Liver (tissue), 9 donors: Measurements from ENCODE around the gene FAM20C. TPM values are rescaled to one million over a fixed set of nuclear protein-coding genes. Genes with fewer than 3 reads are reported as not detected.
"Not testable (repeated sequence)": the region's sequence is repeated elsewhere in the genome, so short reads cannot be mapped to it uniquely, and the experiment has no call there.

Experiments
- DNase-seq: peaks from one replicate; pipeline ENCODE4 v3.0.0-alpha.2; 2017; ENCODE audit warnings: low spot score
- H3K27ac ChIP-seq, 2 donors: one replicate each; pipeline ENCODE4 v1.7.0; 2013; ENCODE audit warnings: inconsistent platforms in 2 of 2, low read length in 2 of 2, control low read depth in 1 of 2, low read depth in 1 of 2, mild to moderate bottlenecking in 1 of 2
- H3K27me3 ChIP-seq, 4 donors: one replicate each; pipeline versions ENCODE4 v1.6.1 to v1.7.0; 2013; ENCODE audit warnings: low read length in 3 of 4, inconsistent platforms in 1 of 4, mild to moderate bottlenecking in 1 of 4, moderate library complexity in 1 of 4; ENCODE audit not compliant: control insufficient read depth in 4 of 4, insufficient read depth in 4 of 4
- H3K36me3 ChIP-seq, 4 donors: one replicate each; pipeline versions ENCODE4 v1.6.1 to v1.7.0; 2013; ENCODE audit warnings: low read length in 3 of 4, mild to moderate bottlenecking in 3 of 4, low read depth in 1 of 4, moderate library complexity in 1 of 4; ENCODE audit not compliant: control insufficient read depth in 4 of 4, insufficient read depth in 3 of 4
- H3K4me1 ChIP-seq, 4 donors: one replicate each; pipeline versions ENCODE4 v1.6.1 to v1.7.0; 2013; ENCODE audit warnings: low read length in 3 of 4, mild to moderate bottlenecking in 3 of 4, moderate library complexity in 1 of 4; ENCODE audit not compliant: control insufficient read depth in 4 of 4, insufficient read depth in 4 of 4
- H3K4me3 ChIP-seq, 3 donors: one replicate each; pipeline versions ENCODE4 v1.6.1 to v1.7.0; 2013; ENCODE audit warnings: low read length in 3 of 3, control low read depth in 1 of 3, low read depth in 1 of 3, mild to moderate bottlenecking in 1 of 3
- H3K9ac ChIP-seq, 2 donors: one replicate each; pipeline ENCODE4 v1.7.0; 2013; ENCODE audit warnings: low read length in 2 of 2, mild to moderate bottlenecking in 2 of 2, moderate library complexity in 2 of 2, control low read depth in 1 of 2, low read depth in 1 of 2
- H3K9me3 ChIP-seq, 4 donors: one replicate each; pipeline versions ENCODE4 v1.6.1 to v1.7.0; 2013; ENCODE audit warnings: low read length in 3 of 4; ENCODE audit not compliant: control insufficient read depth in 4 of 4
- EGR1 ChIP-seq, 2 donors: IDR thresholded peaks; 2 replicates each; pipeline ENCODE4 v1.6.1; 2016 to 2018; ENCODE audit warnings: antibody characterized with exemption in 2 of 2, low read depth in 2 of 2
- FOXA2 ChIP-seq: IDR thresholded peaks from 2 replicates; pipeline ENCODE4 v1.6.1; 2016; ENCODE audit warnings: antibody characterized with exemption
- GABPA ChIP-seq, 2 donors: IDR thresholded peaks in 1 of 2; conservative IDR thresholded peaks in 1 of 2; 2 replicates each; pipeline ENCODE4 v1.6.1; 2016; ENCODE audit warnings: antibody characterized with exemption in 2 of 2, mild to moderate bottlenecking in 1 of 2, moderate library complexity in 1 of 2
- HNF4A ChIP-seq, 2 donors: conservative IDR thresholded peaks; 2 replicates each; pipeline ENCODE4 v1.6.1; 2016; ENCODE audit warnings: antibody characterized with exemption in 2 of 2, mild to moderate bottlenecking in 2 of 2
- JUND ChIP-seq, 2 donors: IDR thresholded peaks; 2 replicates each; pipeline ENCODE4 v1.6.1; 2016; ENCODE audit warnings: antibody characterized with exemption in 2 of 2
- MAX ChIP-seq: IDR thresholded peaks from 2 replicates; pipeline ENCODE4 v1.6.1; 2016; ENCODE audit warnings: antibody characterized with exemption
- NR2F2 ChIP-seq: IDR thresholded peaks from 2 replicates; pipeline ENCODE4 v1.6.1; 2016; ENCODE audit warnings: antibody characterized with exemption
- RAD21 ChIP-seq, 2 donors: IDR thresholded peaks; 2 replicates each; pipeline ENCODE4 v1.6.1; 2016; ENCODE audit warnings: antibody characterized with exemption in 2 of 2, mild to moderate bottlenecking in 2 of 2
- RXRA ChIP-seq, 2 donors: IDR thresholded peaks; 2 replicates each; pipeline ENCODE4 v1.6.1; 2017 to 2018; ENCODE audit warnings: antibody characterized with exemption in 2 of 2, mild to moderate bottlenecking in 1 of 2
- SP1 ChIP-seq: IDR thresholded peaks from 2 replicates; pipeline ENCODE4 v1.6.1; 2018; ENCODE audit warnings: antibody characterized with exemption, mild to moderate bottlenecking
- YY1 ChIP-seq: IDR thresholded peaks from 2 replicates; pipeline ENCODE4 v1.6.1; 2016; ENCODE audit warnings: antibody characterized with exemption, mild to moderate bottlenecking
- WGBS: extraction: QIAGEN DNeasy Blood & Tissue Kit; methylation state at CpG from one replicate; pipeline ENCODE4 v1.1.7; 2013; 5-methylcytosine and 5-hydroxymethylcytosine counted together
- polyA plus RNA-seq, 2 donors: library from polyadenylated mRNA; stranded (reverse) in 1 of 2; unstranded in 1 of 2; fragments of 200-250 nt in 1 of 2; fragments of >200 nt in 1 of 2; fragmentation: Nextera tagmentation in 1 of 2; extraction: Ambion mirVana in 1 of 2; gene quantifications; one replicate each; pipeline versions ENCODE4 v1.2.1 to v1.2.3, GENCODE V29; 2013 to 2015
- total RNA-seq, 2 donors: library from RNA; depleted of rRNA; stranded (reverse); fragments of >200 nt; gene quantifications; one replicate each; pipeline ENCODE4 v1.2.3, GENCODE V29; 2014
- TF ChIP-seq, protein P1 (sequence below): IDR thresholded peaks from 2 replicates; pipeline ENCODE4 v1.6.1; 2016; ENCODE audit warnings: antibody characterized with exemption, mild to moderate bottlenecking
- donor health status: healthy.
- donor health status: healthy.
- donor health status: healthy.
- donor health status: healthy.
- donor health status: healthy.

Gene FAM20C
- total and polyA plus RNA-seq, 4 donors: 13.4 to 40.4 (median 31.5) TPM

DNA sequence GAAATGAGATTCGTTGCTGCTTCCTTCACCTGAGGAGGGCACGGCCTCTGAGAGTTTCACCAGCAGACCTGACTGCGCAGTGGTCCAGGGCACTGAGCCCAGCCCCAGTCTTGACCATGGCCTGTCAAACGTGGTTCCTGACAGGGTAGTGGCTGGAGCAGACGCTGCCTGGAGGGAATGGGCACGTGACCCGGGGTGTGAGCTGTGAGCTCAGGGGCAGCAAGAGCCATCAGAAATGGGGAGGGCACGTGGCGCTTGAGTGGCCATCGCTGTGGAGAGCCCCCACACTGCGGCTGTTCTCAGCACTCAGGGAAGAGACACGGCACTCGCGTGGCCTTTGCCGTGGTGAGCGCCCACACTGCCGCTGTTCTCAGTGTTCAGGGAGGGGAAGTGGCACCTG, 12.0 kb downstream of the FAM20C start:
- H3K4me3 ChIP-seq: no peak overlapping the region
- peaks cover 17 to 57% (median 29%) of the 10 kb centered on the region in 4 donors for H3K36me3 ChIP-seq
- TF ChIP-seq HNF4A (conservative IDR thresholded peaks at IDR 0.05) (no peak), SP1 (no peak), GABPA (IDR thresholded peaks at IDR 0.05 in 1 of 2, conservative IDR thresholded peaks at IDR 0.05 in 1 of 2) (no peak), RXRA (IDR thresholded peaks at IDR 0.05) (no peak), JUND (IDR thresholded peaks at IDR 0.05) (no peak), EGR1 (IDR thresholded peaks at IDR 0.05; ENCODE audit: low read depth in 2 of 2) (no peak)
- TF ChIP-seq, protein P1, sequence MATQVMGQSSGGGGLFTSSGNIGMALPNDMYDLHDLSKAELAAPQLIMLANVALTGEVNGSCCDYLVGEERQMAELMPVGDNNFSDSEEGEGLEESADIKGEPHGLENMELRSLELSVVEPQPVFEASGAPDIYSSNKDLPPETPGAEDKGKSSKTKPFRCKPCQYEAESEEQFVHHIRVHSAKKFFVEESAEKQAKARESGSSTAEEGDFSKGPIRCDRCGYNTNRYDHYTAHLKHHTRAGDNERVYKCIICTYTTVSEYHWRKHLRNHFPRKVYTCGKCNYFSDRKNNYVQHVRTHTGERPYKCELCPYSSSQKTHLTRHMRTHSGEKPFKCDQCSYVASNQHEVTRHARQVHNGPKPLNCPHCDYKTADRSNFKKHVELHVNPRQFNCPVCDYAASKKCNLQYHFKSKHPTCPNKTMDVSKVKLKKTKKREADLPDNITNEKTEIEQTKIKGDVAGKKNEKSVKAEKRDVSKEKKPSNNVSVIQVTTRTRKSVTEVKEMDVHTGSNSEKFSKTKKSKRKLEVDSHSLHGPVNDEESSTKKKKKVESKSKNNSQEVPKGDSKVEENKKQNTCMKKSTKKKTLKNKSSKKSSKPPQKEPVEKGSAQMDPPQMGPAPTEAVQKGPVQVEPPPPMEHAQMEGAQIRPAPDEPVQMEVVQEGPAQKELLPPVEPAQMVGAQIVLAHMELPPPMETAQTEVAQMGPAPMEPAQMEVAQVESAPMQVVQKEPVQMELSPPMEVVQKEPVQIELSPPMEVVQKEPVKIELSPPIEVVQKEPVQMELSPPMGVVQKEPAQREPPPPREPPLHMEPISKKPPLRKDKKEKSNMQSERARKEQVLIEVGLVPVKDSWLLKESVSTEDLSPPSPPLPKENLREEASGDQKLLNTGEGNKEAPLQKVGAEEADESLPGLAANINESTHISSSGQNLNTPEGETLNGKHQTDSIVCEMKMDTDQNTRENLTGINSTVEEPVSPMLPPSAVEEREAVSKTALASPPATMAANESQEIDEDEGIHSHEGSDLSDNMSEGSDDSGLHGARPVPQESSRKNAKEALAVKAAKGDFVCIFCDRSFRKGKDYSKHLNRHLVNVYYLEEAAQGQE: no peak
- H3K27me3 ChIP-seq: no peaks in the 10 kb centered on the region
- H3K4me1 ChIP-seq: peaks cover 0 to 7% (median 4%) of the 10 kb centered on the region in 4 donors
- WGBS: 96% methylated on average over 17 of the region's 17 CpGs
- no peak overlapping the region for H3K27ac ChIP-seq
- no peak overlapping the region for H3K9ac ChIP-seq
- H3K9me3 ChIP-seq: no peaks in the 10 kb centered on the region
- no peak for DNase-seq

GRCh38 chr7:205115-206010, 13.0 kb downstream of the FAM20C start:
- WGBS: 97% methylated on average over 49 of the region's 49 CpGs
- Histone ChIP-seq H3K9ac (no peak overlapping the region), H3K9me3 (no peaks in the 10 kb centered on the region), H3K27me3 (no peaks in the 10 kb centered on the region), H3K27ac (no peak overlapping the region), H3K4me3 (no peak overlapping the region), H3K36me3 (peaks cover 17 to 61% (median 25%) of the 10 kb centered on the region in 4 donors), H3K4me1 (no peaks in the 10 kb centered on the region)
- no peak for DNase-seq
- TF ChIP-seq MAX: no peak
- no peak for TF ChIP-seq YY1
- TF ChIP-seq SP1: no peak
- no peak for TF ChIP-seq RAD21 (IDR thresholded peaks at IDR 0.05)
- no peak for TF ChIP-seq HNF4A (conservative IDR thresholded peaks at IDR 0.05)
- no peak for TF ChIP-seq NR2F2
- no peak for TF ChIP-seq FOXA2
- TF ChIP-seq, protein P1: no peak
- no peak for TF ChIP-seq RXRA (IDR thresholded peaks at IDR 0.05)

DNA sequence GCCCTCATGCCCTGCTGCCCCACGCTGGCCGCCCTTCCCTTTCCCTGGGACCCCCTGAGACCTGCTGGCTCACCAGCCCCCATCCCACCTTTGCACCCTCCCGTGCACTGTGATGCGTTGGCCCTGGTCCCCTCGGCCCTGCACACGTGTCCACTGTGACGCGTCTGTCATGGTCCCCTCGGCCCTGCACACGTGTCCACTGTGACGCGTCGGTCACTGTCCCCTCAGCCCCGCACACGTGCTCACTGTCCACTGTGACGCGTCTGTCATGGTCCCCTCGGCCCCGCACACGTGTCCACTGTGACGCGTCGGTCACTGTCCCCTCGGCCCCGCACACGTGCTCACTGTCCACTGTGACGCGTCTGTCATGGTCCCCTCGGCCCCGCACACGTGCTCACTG, 14.0 kb downstream of the FAM20C start:
- not testable (repeated sequence) for H3K27ac ChIP-seq, H3K4me3 ChIP-seq, H3K9ac ChIP-seq, H3K9me3 ChIP-seq, H3K27me3 ChIP-seq, DNase-seq, H3K4me1 ChIP-seq
- H3K36me3 ChIP-seq: peaks cover 16 to 61% (median 24%) of the 10 kb centered on the region in 4 donors
- 90% methylated on average over 31 of the region's 31 CpGs for WGBS
